Measurements from ENCODE around the gene APOA4. TPM values are rescaled to one million over a fixed set of nuclear protein-coding genes. Genes with fewer than 3 reads are reported as not detected.
A peak's percentile ranks its signal among the peaks of the same experiment; 100 is the strongest.

APOA4 gene
- total RNA-seq, 2 experiments from 2014 or later: not detected

DNA sequence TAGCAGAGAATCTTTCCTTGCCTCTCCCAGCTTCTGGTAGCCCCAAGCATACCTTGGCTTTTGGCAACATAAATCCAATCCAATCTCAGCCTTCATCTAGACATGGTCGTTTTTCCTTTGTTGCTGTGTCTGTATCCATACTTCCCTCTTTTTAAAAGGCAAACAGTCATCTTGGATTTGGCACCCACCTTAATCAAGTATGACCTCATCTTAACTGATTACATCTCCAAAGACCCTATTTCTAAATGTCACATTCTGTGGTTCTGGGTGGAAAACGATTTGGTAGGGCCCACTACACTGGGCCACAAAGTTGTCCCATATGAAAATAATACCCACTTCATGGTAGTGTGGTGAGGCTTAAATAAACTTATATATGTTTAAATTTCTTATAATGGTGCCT, 51.2 kb downstream of the APOA4 start:
- H3K36me3 Mint-ChIP-seq: peaks cover 23% of the 10 kb centered on the region
- H3K27ac Mint-ChIP-seq: peak overlapping the region; percentile 95
- peak overlapping the region; percentile 99 for H3K4me3 Mint-ChIP-seq
- H3K4me1 Mint-ChIP-seq (ENCODE audit: low read depth): peaks cover 48% of the 10 kb centered on the region
- ChIA-PET POLR2A (interaction anchor here (1.5 to 1.8 kb wide), 2 partner anchors 11 to 13 kb away, joined by 4 to 6 read pairs; no protein-coding TSS in a partner anchor), CTCF (interaction anchor here (1.2 to 3.0 kb wide), 3 partner anchors 19 to 64 kb away, joined by 4 to 15 read pairs (median 14); partner anchors contain the start of gene APOA5)
- DNase-seq: no peak
- H3K9me3 Mint-ChIP-seq: no peaks in the 10 kb centered on the region
- H3K27me3 Mint-ChIP-seq: no peaks in the 10 kb centered on the region
- intact Hi-C loops (cut with micrococcal nuclease): loop anchor here (5.0 kb wide), 4 partner anchors 160 to 460 kb away; partner anchors contain the start of genes PCSK7, RNF214 and SIK3

Other genes with a start within 250 kb of the APOA4 start
- gene BUD13, start 50.3 kb downstream of the APOA4 start, total RNA-seq: 10 to 100 TPM; 30.3 to 32.7 TPM
- 100 to 1,000 TPM; 101 to 102 TPM for gene ZPR1, start 35.3 kb downstream of the APOA4 start, total RNA-seq
- not detected for gene APOA5, start 31.4 kb downstream of the APOA4 start, total RNA-seq
- not detected for gene APOC3, start 6.6 kb upstream of the APOA4 start, total RNA-seq
- gene APOA1, start 14.3 kb upstream of the APOA4 start, total RNA-seq: under 1 TPM in 1 of 2 experiments, not detected in 1; 0.24 TPM